Loucy (cell line): ENCODE results near the gene NLRC4.

Experiments
- CTCF ChIP-seq: fragments of 200-600 bp; sonication (generic); conservative IDR thresholded peaks from 2 replicates; pipeline ENCODE4 v1.5.1; 2014; ENCODE audit warnings: mild to moderate bottlenecking, antibody characterized with exemption, low read length
- EZH2phosphoT487 ChIP-seq: fragments of 200-600 bp; IDR thresholded peaks from 2 replicates; pipeline ENCODE4 v1.6.1; 2018; ENCODE audit warnings: antibody characterized with exemption, mild to moderate bottlenecking, moderate library complexity, borderline replicate concordance

- TF ChIP-seq CTCF (no peak), EZH2phosphoT487 (no peak)
Observed at GRCh38 chr2:32277674-32278477, 13.2 kb upstream of the NLRC4 start, which contains the start of gene YIPF4.
